Loucy (cell line): Measurements from ENCODE around the gene ALDH3A2.

Experiments used
- H2AFZ ChIP-seq: fragments of 200-600 bp; sonication (generic); 2 replicates; pipeline ENCODE4 v1.6.0; 2016; ENCODE audit warnings: antibody characterized with exemption, mild to moderate bottlenecking, low read length, moderate library complexity
- H3F3A ChIP-seq: fragments of 200-600 bp; 2 replicates; pipeline ENCODE4 v1.6.0; 2016; ENCODE audit warnings: antibody characterized with exemption, low read depth, mild to moderate bottlenecking
- H3K27me3 ChIP-seq: fragments of 200-600 bp; sonication (generic); 2 replicates; pipeline ENCODE4 v1.6.1; 2014; ENCODE audit warnings: low read length, mild to moderate bottlenecking; ENCODE audit not compliant: insufficient read depth, poor library complexity, severe bottlenecking
- H3K36me3 ChIP-seq: fragments of 200-600 bp; sonication (generic); 2 replicates; pipeline ENCODE4 v1.6.1; 2016; ENCODE audit warnings: low read length; ENCODE audit not compliant: insufficient read depth
- H3K4me1 ChIP-seq: fragments of 200-600 bp; sonication (generic); 2 replicates; pipeline ENCODE4 v1.5.1; 2014; ENCODE audit warnings: low read length, mild to moderate bottlenecking; ENCODE audit not compliant: insufficient read depth, poor library complexity, severe bottlenecking
- H3K4me2 ChIP-seq: fragments of 200-600 bp; sonication (generic); 2 replicates; pipeline ENCODE4 v1.6.0; 2014; ENCODE audit warnings: antibody characterized with exemption, low read length, low read depth, mild to moderate bottlenecking; ENCODE audit not compliant: poor library complexity, severe bottlenecking
- H3K4me3 ChIP-seq: fragments of 200-600 bp; sonication (generic); 2 replicates; pipeline ENCODE4 v1.5.1; 2014; ENCODE audit warnings: low read length, mild to moderate bottlenecking, mixed read lengths; ENCODE audit not compliant: poor library complexity, severe bottlenecking
- H3K79me2 ChIP-seq: fragments of 200-600 bp; sonication (generic); 2 replicates; pipeline ENCODE4 v1.6.1; 2014; ENCODE audit warnings: low read length; ENCODE audit not compliant: insufficient read depth
- H3K9ac ChIP-seq: fragments of 200-600 bp; sonication (generic); 2 replicates; pipeline ENCODE4 v1.6.0; 2014; ENCODE audit warnings: mild to moderate bottlenecking, low read depth, low read length, moderate library complexity; ENCODE audit not compliant: poor library complexity, severe bottlenecking
- H3K9me2 ChIP-seq: fragments of 200-600 bp; sonication (generic); replicated peaks from 2 replicates; pipeline ENCODE4 v1.6.1; 2016; ENCODE audit warnings: low read depth, low read length, mixed read lengths
- H3K9me3 ChIP-seq: fragments of 200-600 bp; sonication (generic); 2 replicates; pipeline ENCODE4 v1.6.1; 2014; ENCODE audit warnings: mild to moderate bottlenecking, antibody characterized with exemption, low read length, low read depth; ENCODE audit not compliant: insufficient read depth
- H4K20me1 ChIP-seq: fragments of 200-600 bp; sonication (generic); 2 replicates; pipeline ENCODE4 v1.6.0; 2014; ENCODE audit warnings: antibody characterized with exemption, low read length, mild to moderate bottlenecking; ENCODE audit not compliant: insufficient read depth, poor library complexity, severe bottlenecking
- EZH2phosphoT487 ChIP-seq: fragments of 200-600 bp; IDR thresholded peaks from 2 replicates; pipeline ENCODE4 v1.6.1; 2018; ENCODE audit warnings: antibody characterized with exemption, mild to moderate bottlenecking, moderate library complexity, borderline replicate concordance
- TF ChIP-seq, protein P1 (sequence below): fragments of 200-600 bp; sonication (generic); conservative IDR thresholded peaks from 2 replicates; pipeline ENCODE4 v1.5.1; 2014; ENCODE audit warnings: mild to moderate bottlenecking, antibody characterized with exemption, low read length

The ALDH3A2 gene

DNA sequence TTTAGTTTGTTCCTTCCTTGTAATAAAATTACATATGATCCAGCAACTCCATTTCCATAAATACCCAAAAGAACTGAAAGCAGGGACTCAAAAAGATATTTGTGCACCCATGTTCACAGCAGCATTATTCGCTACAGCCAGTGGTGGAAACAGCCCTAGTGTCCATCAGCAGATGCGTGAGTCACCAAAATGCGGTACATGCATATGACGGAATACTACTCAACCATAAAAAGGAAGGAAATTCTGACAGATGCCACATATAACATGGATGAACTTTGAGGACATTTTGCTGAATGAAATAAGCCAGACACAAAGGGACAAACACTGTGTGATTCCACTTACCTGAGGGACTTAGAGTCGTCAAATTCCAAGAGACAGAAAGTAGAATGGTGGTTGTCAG is 76.9 kb downstream of the ALDH3A2 start:
- Histone ChIP-seq H3K9me2 (no peaks in the 10 kb centered on the region), H3K4me1 (no peaks in the 10 kb centered on the region), H3K9me3 (no peaks in the 10 kb centered on the region), H3K79me2 (no peaks in the 10 kb centered on the region), H4K20me1 (no peaks in the 10 kb centered on the region), H3K4me3 (no peak overlapping the region), H3K4me2 (no peak overlapping the region), H3K9ac (no peak overlapping the region), H3F3A (no peaks in the 10 kb centered on the region), H3K36me3 (no peaks in the 10 kb centered on the region), H3K27me3 (no peaks in the 10 kb centered on the region), H2AFZ (no peak overlapping the region)
- TF ChIP-seq EZH2phosphoT487, result no peak
- TF ChIP-seq, protein P1, sequence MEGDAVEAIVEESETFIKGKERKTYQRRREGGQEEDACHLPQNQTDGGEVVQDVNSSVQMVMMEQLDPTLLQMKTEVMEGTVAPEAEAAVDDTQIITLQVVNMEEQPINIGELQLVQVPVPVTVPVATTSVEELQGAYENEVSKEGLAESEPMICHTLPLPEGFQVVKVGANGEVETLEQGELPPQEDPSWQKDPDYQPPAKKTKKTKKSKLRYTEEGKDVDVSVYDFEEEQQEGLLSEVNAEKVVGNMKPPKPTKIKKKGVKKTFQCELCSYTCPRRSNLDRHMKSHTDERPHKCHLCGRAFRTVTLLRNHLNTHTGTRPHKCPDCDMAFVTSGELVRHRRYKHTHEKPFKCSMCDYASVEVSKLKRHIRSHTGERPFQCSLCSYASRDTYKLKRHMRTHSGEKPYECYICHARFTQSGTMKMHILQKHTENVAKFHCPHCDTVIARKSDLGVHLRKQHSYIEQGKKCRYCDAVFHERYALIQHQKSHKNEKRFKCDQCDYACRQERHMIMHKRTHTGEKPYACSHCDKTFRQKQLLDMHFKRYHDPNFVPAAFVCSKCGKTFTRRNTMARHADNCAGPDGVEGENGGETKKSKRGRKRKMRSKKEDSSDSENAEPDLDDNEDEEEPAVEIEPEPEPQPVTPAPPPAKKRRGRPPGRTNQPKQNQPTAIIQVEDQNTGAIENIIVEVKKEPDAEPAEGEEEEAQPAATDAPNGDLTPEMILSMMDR, result no peak

DNA sequence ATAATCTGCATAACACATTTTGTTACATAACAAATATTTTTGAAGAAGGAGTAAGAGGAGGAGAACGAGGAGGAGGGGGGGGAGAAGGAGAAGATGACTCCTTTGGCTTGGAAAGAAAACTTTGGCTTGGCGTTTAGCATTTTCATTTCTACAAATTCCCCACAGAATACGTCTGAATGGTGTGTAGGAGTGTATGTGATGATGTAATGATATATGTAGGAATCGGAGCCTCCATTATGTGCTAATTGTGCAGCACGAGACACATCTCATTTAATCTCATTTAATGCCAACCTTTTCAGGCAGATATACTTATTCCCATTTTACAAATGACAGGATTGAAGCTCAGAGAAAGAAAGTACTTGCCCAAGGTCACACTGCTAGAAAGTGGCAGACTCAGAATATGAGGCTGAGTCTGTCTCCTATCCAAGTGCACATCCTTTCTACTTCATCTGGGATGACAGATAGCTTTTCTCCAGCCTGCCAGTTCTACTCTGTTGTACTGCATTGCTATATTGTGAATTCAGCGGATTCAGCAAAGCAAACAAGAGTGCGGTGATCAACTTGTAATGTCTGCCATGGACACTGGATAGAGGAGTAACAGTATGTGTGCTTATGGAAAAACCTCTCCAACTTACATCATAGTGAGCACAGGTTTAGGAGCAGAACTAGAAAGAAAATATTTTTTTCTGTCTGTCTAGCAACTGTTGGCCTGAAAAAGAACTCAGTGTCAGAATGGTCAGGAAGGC is 78.3 kb downstream of the ALDH3A2 start:
- TF ChIP-seq EZH2phosphoT487, result no peak
- TF ChIP-seq, protein P1, result no peak
- Histone ChIP-seq H2AFZ (no peak overlapping the region), H3K9ac (no peak overlapping the region), H3K27me3 (no peaks in the 10 kb centered on the region), H3K9me2 (no peaks in the 10 kb centered on the region), H3K79me2 (no peaks in the 10 kb centered on the region), H3K36me3 (no peaks in the 10 kb centered on the region), H3K9me3 (no peaks in the 10 kb centered on the region), H3F3A (no peaks in the 10 kb centered on the region), H3K4me2 (no peak overlapping the region), H3K4me3 (no peak overlapping the region), H4K20me1 (no peaks in the 10 kb centered on the region), H3K4me1 (no peaks in the 10 kb centered on the region)
